Thymus (tissue), 11 donors: Measurements from ENCODE around the gene ACAP1. TPM values are rescaled to one million over a fixed set of nuclear protein-coding genes. Genes with fewer than 3 reads are reported as not detected.
"Not testable (repeated sequence)": the region's sequence is repeated elsewhere in the genome, so short reads cannot be mapped to it uniquely, and the experiment has no call there.

Experiments
- DNase-seq, 9 donors: peaks; one replicate each; pipeline ENCODE4 v3.0.0-alpha.2; 2013; ENCODE audit warnings: low spot score in 9 of 9, low read depth in 6 of 9, missing footprints in 1 of 9
- H3K27ac ChIP-seq, 2 donors: one replicate each; pipeline ENCODE4 v1.5.1; 2013; ENCODE audit warnings: control low read depth in 1 of 2, low read depth in 1 of 2, low read length in 1 of 2, mild to moderate bottlenecking in 1 of 2, moderate library complexity in 1 of 2
- H3K27me3 ChIP-seq, 2 donors: one replicate each; pipeline ENCODE4 v1.5.1; 2013; ENCODE audit warnings: low read length in 1 of 2; ENCODE audit not compliant: control insufficient read depth in 2 of 2, insufficient read depth in 1 of 2
- H3K36me3 ChIP-seq, 2 donors: one replicate each; pipeline ENCODE4 v1.5.1; 2013; ENCODE audit warnings: low read length in 1 of 2, mild to moderate bottlenecking in 1 of 2, moderate library complexity in 1 of 2; ENCODE audit not compliant: control insufficient read depth in 2 of 2, insufficient read depth in 2 of 2
- H3K4me1 ChIP-seq, 2 donors: one replicate each; pipeline ENCODE4 v1.5.1; 2013; ENCODE audit warnings: low read length in 2 of 2; ENCODE audit not compliant: control insufficient read depth in 2 of 2, insufficient read depth in 2 of 2
- H3K4me3 ChIP-seq, 2 donors: one replicate each; pipeline ENCODE4 v1.5.1; 2013; ENCODE audit warnings: low read length in 2 of 2, control low read depth in 1 of 2, mild to moderate bottlenecking in 1 of 2
- H3K9me3 ChIP-seq, 2 donors: one replicate each; pipeline ENCODE4 v1.5.1; 2013; ENCODE audit warnings: low read length in 1 of 2, mild to moderate bottlenecking in 1 of 2; ENCODE audit not compliant: control insufficient read depth in 2 of 2, insufficient read depth in 1 of 2
- WGBS: extraction: QIAGEN DNeasy Blood & Tissue Kit; methylation state at CpG from one replicate; pipeline ENCODE4 v1.1.7; 2013; 5-methylcytosine and 5-hydroxymethylcytosine counted together
- polyA plus RNA-seq: library from polyadenylated mRNA; stranded (reverse); fragments of 200-250 nt; gene quantifications from one replicate; pipeline ENCODE4 v1.2.3, GENCODE V29; 2013
- total RNA-seq: library from RNA; stranded (reverse); fragments of 120-200 nt; gene quantifications from one replicate; pipeline ENCODE4 v1.2.4, GENCODE V29; 2013
- donor health status: healthy.

ACAP1 gene
- total and polyA plus RNA-seq, 2 donors: 167 to 364 TPM

GRCh38 chr17:7332600-7333069 lies 3.7 kb upstream of the ACAP1 start:
- Histone ChIP-seq H3K4me3 (peak overlapping the region in 1 of 2 donors; percentile 47), H3K27ac (peak overlapping the region; percentile 75 to 98), H3K4me1 (peaks cover 32 to 85% of the 10 kb centered on the region in 2 donors)
- H3K27me3 ChIP-seq, H3K9me3 ChIP-seq, H3K36me3 ChIP-seq: not testable (repeated sequence)
- 20% methylated on average over 14 of the region's 14 CpGs for WGBS
- DNase-seq: peak in 1 of 9 donors; percentile 59

DNA sequence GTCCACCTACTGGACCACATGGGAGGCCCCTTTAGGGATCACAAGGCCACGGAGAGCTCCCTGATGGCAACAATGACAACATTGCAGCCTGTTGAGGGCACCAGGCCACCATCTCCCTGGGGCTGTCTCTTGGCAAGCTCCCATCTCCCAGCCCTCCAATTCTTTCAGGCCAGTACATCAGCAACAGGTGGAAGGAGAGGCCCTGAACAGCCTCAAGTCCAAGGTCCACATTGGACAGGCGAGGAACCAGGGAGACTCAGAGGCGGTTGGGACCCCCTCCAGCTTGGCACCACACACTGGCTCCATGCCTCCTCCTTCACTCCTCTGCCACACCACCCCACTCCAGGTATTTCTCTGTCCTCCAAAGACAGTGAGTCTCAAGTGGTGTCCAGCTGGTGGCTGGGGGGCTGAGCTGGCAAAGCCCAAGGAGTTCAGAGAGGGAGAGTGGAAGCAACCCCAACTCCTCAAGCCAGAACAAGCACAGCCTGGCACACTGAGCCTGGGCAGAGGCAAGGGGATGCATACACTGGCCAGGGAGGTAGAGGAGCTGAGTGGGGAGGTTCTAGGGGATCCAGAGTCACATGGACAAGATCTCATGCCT lies 1.3 kb upstream of the ACAP1 start:
- Histone ChIP-seq H3K9me3 (peaks cover 0 to 2% of the 10 kb centered on the region in 2 donors), H3K36me3 (peaks cover 16 to 20% of the 10 kb centered on the region in 2 donors), H3K4me3 (no peak overlapping the region), H3K27ac (no peak overlapping the region), H3K27me3 (no peaks in the 10 kb centered on the region), H3K4me1 (peaks cover 27 to 77% of the 10 kb centered on the region in 2 donors)
- no peak for DNase-seq
- 98% methylated on average over 3 of the region's 3 CpGs for WGBS

DNA sequence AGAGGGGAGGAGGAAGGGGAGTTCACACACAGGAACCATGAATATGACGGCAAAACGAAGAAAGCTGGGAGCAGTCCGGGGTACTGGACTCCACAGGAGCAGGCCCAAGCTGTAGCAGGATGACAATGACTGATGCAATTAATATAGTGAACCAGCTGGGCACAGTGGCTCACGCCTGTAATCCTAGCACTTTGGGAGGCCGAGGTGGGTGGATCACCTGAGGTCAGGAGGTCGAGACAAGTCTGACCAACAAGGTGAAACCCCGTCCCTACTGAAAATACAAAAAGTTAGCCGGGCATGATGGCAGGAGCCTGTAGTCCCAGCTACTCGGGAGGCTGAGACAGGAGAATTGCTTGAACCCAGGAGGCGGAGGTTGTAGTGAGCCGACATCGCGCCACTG lies 564 bp upstream of the ACAP1 start:
- 92% methylated on average over 13 of the region's 13 CpGs for WGBS
- not testable (repeated sequence) for H3K9me3 ChIP-seq, H3K27me3 ChIP-seq, DNase-seq
- Histone ChIP-seq H3K4me3 (peak overlapping the region; percentile 78 to 98), H3K27ac (peak overlapping the region; percentile 36 to 93), H3K36me3 (peaks cover 21 to 22% of the 10 kb centered on the region in 2 donors), H3K4me1 (peaks cover 22 to 70% of the 10 kb centered on the region in 2 donors)

GRCh38 chr17:7337600-7337999 lies 1.3 kb downstream of the ACAP1 start:
- not testable (repeated sequence) for H3K27me3 ChIP-seq, DNase-seq

GRCh38 chr17:7340179-7340578 lies 3.9 kb downstream of the ACAP1 start:
- DNase-seq: no peak
- Histone ChIP-seq H3K4me1 (peaks cover 9 to 34% of the 10 kb centered on the region in 2 donors), H3K27me3 (no peaks in the 10 kb centered on the region), H3K36me3 (peaks cover 54 to 66% of the 10 kb centered on the region in 2 donors), H3K4me3 (no peak overlapping the region), H3K9me3 (no peaks in the 10 kb centered on the region), H3K27ac (no peak overlapping the region)
- WGBS: 94% methylated on average over 2 of the region's 2 CpGs

More at GRCh38 chr17:7337600-7337999, 1.3 kb downstream of the ACAP1 start:
- Histone ChIP-seq H3K27ac (peak overlapping the region in 1 of 2 donors; percentile 93), H3K4me3 (peak overlapping the region; percentile 78 to 98), H3K4me1 (peaks cover 12 to 51% of the 10 kb centered on the region in 2 donors), H3K36me3 (peaks cover 36 to 40% of the 10 kb centered on the region in 2 donors)
- H3K9me3 ChIP-seq: not testable (repeated sequence)
- WGBS: 42% methylated on average over 7 of the region's 7 CpGs

DNA sequence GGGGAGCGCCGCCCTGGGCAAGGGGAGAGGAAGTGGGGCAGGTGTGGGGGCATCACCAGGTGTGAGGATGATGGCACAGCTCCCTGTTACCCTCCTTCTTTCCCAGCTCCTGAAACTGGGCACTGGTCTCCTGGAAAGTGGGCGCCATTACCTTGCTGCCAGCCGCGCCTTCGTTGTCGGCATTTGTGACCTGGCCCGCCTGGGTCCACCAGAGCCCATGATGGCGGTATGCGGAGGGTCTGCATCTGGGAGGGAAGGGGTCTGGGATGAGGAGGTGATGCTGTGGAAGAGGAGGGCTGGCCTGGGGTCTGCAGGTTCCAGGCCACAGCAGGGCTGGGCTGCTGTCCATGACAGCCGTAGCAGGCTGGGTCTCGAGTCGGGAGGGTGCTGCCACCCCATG lies 5.5 kb downstream of the ACAP1 start:
- no peaks in the 10 kb centered on the region for H3K9me3 ChIP-seq

GRCh38 chr17:7343250-7343649 lies 6.9 kb downstream of the ACAP1 start:
- Histone ChIP-seq H3K9me3 (no peaks in the 10 kb centered on the region), H3K27ac (no peak overlapping the region), H3K36me3 (peaks cover 76 to 96% of the 10 kb centered on the region in 2 donors), H3K27me3 (no peaks in the 10 kb centered on the region), H3K4me1 (peaks cover 0 to 9% of the 10 kb centered on the region in 2 donors), H3K4me3 (no peak overlapping the region)
- no peak for DNase-seq
- WGBS: 94% methylated on average over 15 of the region's 15 CpGs

More for the DNA sequence above, 5.5 kb downstream of the ACAP1 start:
- H3K27ac ChIP-seq: no peak overlapping the region
- DNase-seq: no peak
- H3K27me3 ChIP-seq: no peaks in the 10 kb centered on the region
- peaks cover 67 to 82% of the 10 kb centered on the region in 2 donors for H3K36me3 ChIP-seq
- H3K4me1 ChIP-seq: peaks cover 0 to 20% of the 10 kb centered on the region in 2 donors
- WGBS: 97% methylated on average over 13 of the region's 13 CpGs
- H3K4me3 ChIP-seq: no peak overlapping the region

GRCh38 chr17:7346761-7347614 lies 10.7 kb downstream of the ACAP1 start:
- H3K27ac ChIP-seq: no peak overlapping the region
- peaks cover 70 to 84% of the 10 kb centered on the region in 2 donors for H3K36me3 ChIP-seq
- peaks cover 6 to 14% of the 10 kb centered on the region in 2 donors for H3K4me1 ChIP-seq
- H3K9me3 ChIP-seq: no peaks in the 10 kb centered on the region
- no peak overlapping the region for H3K4me3 ChIP-seq
- H3K27me3 ChIP-seq: no peaks in the 10 kb centered on the region
- 97% methylated on average over 18 of the region's 18 CpGs for WGBS
- no peak for DNase-seq
